K562 (cell line): ENCODE results near the gene TM9SF3. TPM values are rescaled to one million over a fixed set of nuclear protein-coding genes. Genes with fewer than 3 reads are reported as not detected.

Experiments used
- ATAC-seq: fragments of 200-7000 bp; cut with Tn5 transposase; 3 replicates; pipeline ENCODE4 v1.9.1; 2020; ENCODE audit warnings: moderate library complexity
- BruUV-seq: library from RNA; stranded (reverse); fragments of 400-500 nt; replicated peaks from 2 replicates; lab custom pipeline; 2021; lab: Mats Ljungman, UMichigan
- CTCF ChIA-PET: fragments of 300-600 bp; formaldehyde crosslinking; extraction: SDS; loops from one replicate; lab custom pipeline; 2021; ENCODE audit warnings: low intra/inter-chr PET ratio; lab: Yijun Ruan, JAX
- POLR2A ChIA-PET: fragments of 300-600, 350-650 bp; sonication (Branson Sonifier 250); formaldehyde crosslinking; extraction: SDS; loops from one replicate; lab custom pipeline; 2021; ENCODE audit warnings: antibody characterized with exemption, inconsistent platforms; lab: Yijun Ruan, JAX
- DNase-seq, 4 experiments: peaks; one replicate each; pipeline versions ENCODE4 v3.0.0 to v3.0.0-alpha.2; 2011 to 2018; ENCODE audit warnings: low spot score in 3 of 4, mixed read lengths in 3 of 4; ENCODE audit errors: extremely low read depth in 1 of 4
- FAIRE-seq: peaks from 2 replicates; lab custom pipeline; 2011; peaks lifted over from hg19 to GRCh38; lab: Jason Lieb, UNC
- H2AFZ ChIP-seq: 2 replicates; pipeline ENCODE4 v1.6.0; 2011; ENCODE audit warnings: low read depth, low read length, control low read depth, inconsistent platforms
- H3K27ac ChIP-seq: fragments of 200-600 bp; 3 replicates; pipeline ENCODE4 v1.8.0; 2011; ENCODE audit warnings: low read depth, mild to moderate bottlenecking, control low read depth, inconsistent platforms, low read length, moderate library complexity, mixed read lengths; ENCODE audit errors: extremely low read depth
- H3K27me3 ChIP-seq, 2 experiments: fragments of 300-600 bp in 1 of 2; 2 replicates in 1 of 2; 3 replicates in 1 of 2; pipeline versions ENCODE4 v1.6.0 to v1.8.0; 2011; ENCODE audit warnings: inconsistent platforms in 2 of 2, low read length in 2 of 2, mild to moderate bottlenecking in 1 of 2, mixed read lengths in 1 of 2, moderate library complexity in 1 of 2; ENCODE audit not compliant: control insufficient read depth in 2 of 2, insufficient read depth in 2 of 2
- H3K36me3 ChIP-seq: fragments of 300-600 bp; 3 replicates; pipeline ENCODE4 v1.8.0; 2011; ENCODE audit warnings: mild to moderate bottlenecking, low read length, inconsistent platforms; ENCODE audit not compliant: control insufficient read depth, insufficient read depth
- H3K4me1 ChIP-seq, 2 experiments: fragments of 200-600 bp in 1 of 2; replicated peaks in 1 of 2; 2 replicates in 1 of 2; 3 replicates in 1 of 2; pipeline versions ENCODE4 v1.5.1 to v1.8.0; 2011; ENCODE audit warnings: inconsistent platforms in 2 of 2, low read length in 2 of 2, mild to moderate bottlenecking in 1 of 2, mixed read lengths in 1 of 2, moderate library complexity in 1 of 2; ENCODE audit not compliant: control insufficient read depth in 2 of 2, insufficient read depth in 2 of 2
- H3K4me2 ChIP-seq: 2 replicates; pipeline ENCODE4 v1.6.1; 2011; ENCODE audit warnings: low read length, control low read depth, inconsistent platforms, mixed read lengths; ENCODE audit not compliant: insufficient read depth
- H3K4me3 ChIP-seq: fragments of 200-600 bp; sonication (generic), shearing (Covaris generic); 2 replicates; pipeline ENCODE4 v1.5.1; 2016; ENCODE audit warnings: control low read depth, inconsistent platforms
- H3K79me2 ChIP-seq: fragments of 200-600 bp; 3 replicates; pipeline ENCODE4 v1.8.0; 2011; ENCODE audit warnings: low read length, inconsistent platforms; ENCODE audit not compliant: control insufficient read depth, insufficient read depth
- H3K9ac ChIP-seq, 2 experiments: 2 replicates each; pipeline versions ENCODE4 v1.6.0 to v1.6.1; 2011; ENCODE audit warnings: low read depth in 2 of 2, low read length in 2 of 2, control low read depth in 1 of 2, inconsistent platforms in 1 of 2, mild to moderate bottlenecking in 1 of 2, mixed read lengths in 1 of 2; ENCODE audit not compliant: insufficient read depth in 1 of 2
- H3K9me1 ChIP-seq: one replicate; pipeline ENCODE4 v1.6.0; 2011; ENCODE audit warnings: inconsistent platforms, mild to moderate bottlenecking, low read length, moderate library complexity; ENCODE audit not compliant: control insufficient read depth, insufficient read depth
- H3K9me3 ChIP-seq: replicated peaks from 2 replicates; pipeline ENCODE4 v1.5.1; 2011; ENCODE audit warnings: low read depth, low read length, inconsistent platforms; ENCODE audit not compliant: control insufficient read depth, insufficient read depth
- H4K20me1 ChIP-seq: replicated peaks from 2 replicates; pipeline ENCODE4 v1.6.1; 2011; ENCODE audit warnings: low read length, inconsistent platforms, mixed read lengths; ENCODE audit not compliant: control insufficient read depth, insufficient read depth
- E2F5 ChIP-seq: sonication (generic); formaldehyde crosslinking; IDR thresholded peaks from 2 replicates; pipeline ENCODE4 v1.8.0; 2022; ENCODE audit warnings: mild to moderate bottlenecking, missing genetic modification reagents
- GATAD2A ChIP-seq: fragments of 450-650 bp; IDR thresholded peaks from 2 replicates; pipeline ENCODE4 v1.6.1; 2017
- JUN ChIP-seq, 2 experiments: sonication (generic) in 1 of 2; formaldehyde crosslinking in 1 of 2; IDR thresholded peaks; 2 replicates each; pipeline versions ENCODE4 v1.6.1 to v1.8.0; 2012 to 2022; ENCODE audit warnings: borderline replicate concordance in 2 of 2, mild to moderate bottlenecking in 2 of 2, improper control_type of control experiment in 1 of 2, low read depth in 1 of 2, low read length in 1 of 2, missing genetic modification reagents in 1 of 2
- NCOA2 ChIP-seq, 2 experiments: fragments of 450-650 bp; IDR thresholded peaks; 2 replicates each; pipeline ENCODE4 v1.6.1; 2018; ENCODE audit warnings: mild to moderate bottlenecking in 2 of 2, moderate library complexity in 1 of 2; ENCODE audit not compliant: partially characterized antibody in 2 of 2
- NR2C2 ChIP-seq, 2 experiments: fragments of 200-800 bp in 1 of 2; sonication (Bioruptor generic) in 1 of 2; sonication (generic) in 1 of 2; formaldehyde crosslinking in 1 of 2; IDR thresholded peaks; 2 replicates each; pipeline versions ENCODE4 v1.6.1 to v1.8.0; 2016 to 2022; ENCODE audit warnings: mild to moderate bottlenecking in 1 of 2, missing compliant biosample characterization in 1 of 2, missing genetic modification characterization in 1 of 2, missing genetic modification reagents in 1 of 2
- NRF1 ChIP-seq, 2 experiments: fragments of 450-650 bp; IDR thresholded peaks in 1 of 2; conservative IDR thresholded peaks in 1 of 2; 2 replicates each; pipeline ENCODE4 v1.6.1; 2014; ENCODE audit warnings: mild to moderate bottlenecking in 2 of 2
- WGBS: fragments of 100-300 bp; shearing (Covaris generic); methylation state at CpG from one replicate; pipeline ENCODE4 v1.1.6; 2016; ENCODE audit warnings: low coverage, mixed read lengths; ENCODE audit not compliant: insufficient coverage; ENCODE audit errors: missing lambda C conversion rate; 5-methylcytosine and 5-hydroxymethylcytosine counted together
- in situ Hi-C: fragments of 300-500 bp; cut with MboI; formaldehyde crosslinking; loops from 4 replicates; pipeline ENCODE4 v1.15.0; 2018; ENCODE audit warnings: inconsistent platforms, mixed read lengths
- intact Hi-C: fragments of 100-400 bp; cut with micrococcal nuclease; formaldehyde crosslinking; loops from 2 replicates; pipeline ENCODE4 v1.14.2; 2022
- polyA plus RNA-seq, 8 experiments: library from polyadenylated mRNA; depleted of rRNA in 4 of 8; stranded (reverse) in 5 of 8; unstranded in 3 of 8; fragments of >200 nt; fragmentation: Nextera tagmentation in 2 of 8; fragmentation: Illumina TruSeq in 1 of 8; extraction: Ambion mirVana in 2 of 8; extraction: Trizol in 1 of 8; gene quantifications; 2 replicates each; pipeline versions ENCODE4 v1.2.1 to v1.2.3, GENCODE V29; 2011 to 2014; ENCODE audit warnings: inconsistent platforms in 1 of 8, missing spikeins in 1 of 8
- total RNA-seq, 7 experiments: library from RNA; depleted of rRNA in 6 of 7; stranded (reverse); fragments of >200 nt in 6 of 7; fragmentation: Illumina TruSeq in 2 of 7; extraction: Trizol in 2 of 7; gene quantifications; 2 replicates each; pipeline versions ENCODE4 v1.2.1 to v1.2.3, GENCODE V29; 2011 to 2021; ENCODE audit warnings: low replicate concordance in 1 of 7
- TF ChIP-seq, protein P1 (sequence below): fragments of 450-650 bp; IDR thresholded peaks from 2 replicates; pipeline ENCODE4 v1.6.1; 2018; ENCODE audit warnings: mild to moderate bottlenecking, low read depth; ENCODE audit not compliant: partially characterized antibody

Gene TM9SF3
- total and polyA plus RNA-seq, 9 of the 15 experiments (the other 6 are each of a cell fraction or from before 2014, with no cell fraction given) = 16.1 to 63.1 (median 34.9) TPM

- ChIA-PET CTCF (no interaction called here), POLR2A (interaction anchor here (0.9 kb wide), 1 partner anchor 18 kb away, joined by 4 read pairs; no protein-coding TSS in a partner anchor)
- Histone ChIP-seq H3K36me3 (no peaks in the 10 kb centered on the region), H3K4me1 (no peaks in the 10 kb centered on the region; a peak in 1 of 5 replicates), H3K27ac (no peak overlapping the region), H3K4me3 (no peak overlapping the region), H3K9ac (no peak overlapping the region), H3K4me2 (no peak overlapping the region), H3K9me1 (no peaks in the 10 kb centered on the region), H2AFZ (no peak overlapping the region), H3K9me3 (no peaks in the 10 kb centered on the region), H4K20me1 (0 out of 2 replicates have a peak, but pooled peaks cover 3% of the 10 kb centered on the region), H3K27me3 (peaks cover 0 to 31% of the 10 kb centered on the region in 2 experiments; a peak in 3 of 5 replicates), H3K79me2 (no peaks in the 10 kb centered on the region)
- ATAC-seq = no peak
- in situ Hi-C loops = no loop called here
- BruUV-seq = no TSS peak
- intact Hi-C loops = no loop called here
- FAIRE-seq = no peak
- 0% methylated on average over 1 of the region's 5 CpGs for WGBS
- no peak for DNase-seq
- TF ChIP-seq NCOA2 (IDR thresholded peaks at IDR 0.05; ENCODE audit: partially characterized antibody in 2 of 2) = no peak
- TF ChIP-seq GATAD2A = no peak
- TF ChIP-seq E2F5 = no peak
- no peak for TF ChIP-seq JUN (IDR thresholded peaks at IDR 0.05; ENCODE audit: borderline replicate concordance, low read depth, low read length)
- no peak for TF ChIP-seq JUN (CRISPR knock-in tag; IDR thresholded peaks at IDR 0.05; ENCODE audit: borderline replicate concordance)
- TF ChIP-seq, protein P1, sequence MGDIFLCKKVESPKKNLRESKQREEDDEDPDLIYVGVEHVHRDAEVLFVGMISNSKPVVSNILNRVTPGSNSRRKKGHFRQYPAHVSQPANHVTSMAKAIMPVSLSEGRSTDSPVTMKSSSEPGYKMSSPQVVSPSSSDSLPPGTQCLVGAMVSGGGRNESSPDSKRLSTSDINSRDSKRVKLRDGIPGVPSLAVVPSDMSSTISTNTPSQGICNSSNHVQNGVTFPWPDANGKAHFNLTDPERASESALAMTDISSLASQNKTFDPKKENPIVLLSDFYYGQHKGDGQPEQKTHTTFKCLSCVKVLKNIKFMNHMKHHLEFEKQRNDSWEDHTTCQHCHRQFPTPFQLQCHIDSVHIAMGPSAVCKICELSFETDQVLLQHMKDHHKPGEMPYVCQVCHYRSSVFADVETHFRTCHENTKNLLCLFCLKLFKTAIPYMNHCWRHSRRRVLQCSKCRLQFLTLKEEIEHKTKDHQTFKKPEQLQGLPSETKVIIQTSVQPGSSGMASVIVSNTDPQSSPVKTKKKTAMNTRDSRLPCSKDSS = no peak
- no peak for TF ChIP-seq NR2C2 (CRISPR knock-in tag; IDR thresholded peaks at IDR 0.05)
- TF ChIP-seq NR2C2 (tag; IDR thresholded peaks at IDR 0.05) = no peak
- TF ChIP-seq NRF1 (conservative IDR thresholded peaks at IDR 0.05 in 1 of 2, IDR thresholded peaks at IDR 0.05 in 1 of 2) = no peak
Measured at GRCh38 chr10:96497391-96497790, 89.4 kb downstream of the TM9SF3 start.
